Smooth muscle cell (in vitro differentiated cells): ENCODE data around the gene RIMS3. TPM values are rescaled to one million over a fixed set of nuclear protein-coding genes. Genes with fewer than 3 reads are reported as not detected.

Experiments
- DNase-seq: peaks from one replicate; lab custom pipeline; 2025; ENCODE audit not compliant: unreplicated experiment; lab: John Stamatoyannopoulos, UW
- H2AFZ ChIP-seq: fragments of 200-600 bp; sonication (generic); 2 replicates; pipeline ENCODE4 v1.6.0; 2016; ENCODE audit warnings: antibody characterized with exemption, low read depth, mild to moderate bottlenecking
- H3F3A ChIP-seq: fragments of 200-600 bp; sonication (generic); 2 replicates; pipeline ENCODE4 v1.6.0; 2017; ENCODE audit warnings: antibody characterized with exemption, low read depth
- H3K27ac ChIP-seq: fragments of 200-600 bp; sonication (generic); 2 replicates; pipeline ENCODE4 v1.5.1; 2016; ENCODE audit warnings: low read depth, mild to moderate bottlenecking
- H3K27me3 ChIP-seq: fragments of 200-600 bp; sonication (generic); 2 replicates; pipeline ENCODE4 v1.6.1; 2016; ENCODE audit warnings: low read depth, mild to moderate bottlenecking
- H3K36me3 ChIP-seq: fragments of 200-600 bp; sonication (generic); 2 replicates; pipeline ENCODE4 v1.5.1; 2016; ENCODE audit warnings: low read depth
- H3K4me1 ChIP-seq: fragments of 200-600 bp; sonication (generic); 2 replicates; pipeline ENCODE4 v1.5.1; 2016; ENCODE audit warnings: low read depth
- H3K4me2 ChIP-seq: fragments of 200-600 bp; sonication (generic); 2 replicates; pipeline ENCODE4 v1.6.0; 2016; ENCODE audit warnings: mild to moderate bottlenecking
- H3K4me3 ChIP-seq: fragments of 200-600 bp; sonication (generic); 2 replicates; pipeline ENCODE4 v1.5.1; 2016; ENCODE audit warnings: mild to moderate bottlenecking
- H3K79me2 ChIP-seq: fragments of 200-600 bp; sonication (generic); 2 replicates; pipeline ENCODE4 v1.6.0; 2016; ENCODE audit warnings: low read depth, mild to moderate bottlenecking
- H3K9ac ChIP-seq: fragments of 200-600 bp; sonication (generic); 2 replicates; pipeline ENCODE4 v1.6.0; 2016; ENCODE audit warnings: low read depth
- H3K9me3 ChIP-seq: fragments of 200-600 bp; sonication (generic); replicated peaks from 2 replicates; pipeline ENCODE4 v1.5.1; 2016; ENCODE audit warnings: low read depth
- H4K20me1 ChIP-seq: fragments of 200-600 bp; sonication (generic); 2 replicates; pipeline ENCODE4 v1.6.0; 2016; ENCODE audit warnings: low read depth
- CTCF ChIP-seq: fragments of 200-600 bp; sonication (generic); IDR thresholded peaks from 2 replicates; pipeline ENCODE4 v1.5.1; 2017; ENCODE audit warnings: borderline replicate concordance, mild to moderate bottlenecking, antibody characterized with exemption; ENCODE audit not compliant: insufficient read depth, poor library complexity, severe bottlenecking
- WGBS: methylation state at CpG from one replicate; pipeline ENCODE4 v1.1.7; 2016; ENCODE audit warnings: low lambda C conversion rate; 5-methylcytosine and 5-hydroxymethylcytosine counted together
- polyA plus RNA-seq: library from polyadenylated mRNA; unstranded; fragments of >200 nt; fragmentation: Nextera tagmentation; extraction: Ambion mirVana; gene quantifications from 2 replicates; pipeline ENCODE4 v1.2.1, GENCODE V29; 2016
- total RNA-seq: library from RNA; depleted of rRNA; stranded (reverse); fragments of >200 nt; gene quantifications from 2 replicates; pipeline ENCODE4 v1.2.3, GENCODE V29; 2014

The RIMS3 gene
- total and polyA plus RNA-seq, 2 experiments from 2014 or later, result 0.33 to 2.6 TPM

- H3K4me3 ChIP-seq, result no peak overlapping the region
- no peak overlapping the region for H3K27ac ChIP-seq
- no peaks in the 10 kb centered on the region for H4K20me1 ChIP-seq
- H3K27me3 ChIP-seq, result peaks cover 6% of the 10 kb centered on the region
- no peak overlapping the region for H3K4me2 ChIP-seq
- H3K9me3 ChIP-seq, result no peaks in the 10 kb centered on the region
- no peak for TF ChIP-seq CTCF
- H3K4me1 ChIP-seq, result no peaks in the 10 kb centered on the region
- H3F3A ChIP-seq, result no peaks in the 10 kb centered on the region
- no peak for DNase-seq
- H3K9ac ChIP-seq, result no peak overlapping the region
- no peaks in the 10 kb centered on the region for H3K79me2 ChIP-seq
- H2AFZ ChIP-seq, result no peak overlapping the region
- no peaks in the 10 kb centered on the region for H3K36me3 ChIP-seq
- 72% methylated on average over 1 of the region's 1 CpG for whole genome bisulfite sequencing
These were observed 57.6 kb downstream of the RIMS3 start for GRCh38 chr1:40607921-40608320.

- Histone ChIP-seq H3K9ac (no peak overlapping the region), H3K27me3 (peaks cover 6% of the 10 kb centered on the region), H3K4me3 (no peak overlapping the region), H3K9me3 (no peaks in the 10 kb centered on the region), H3F3A (no peaks in the 10 kb centered on the region), H2AFZ (no peak overlapping the region), H3K4me2 (no peak overlapping the region), H4K20me1 (no peaks in the 10 kb centered on the region), H3K4me1 (no peaks in the 10 kb centered on the region), H3K27ac (no peak overlapping the region), H3K79me2 (no peaks in the 10 kb centered on the region), H3K36me3 (no peaks in the 10 kb centered on the region)
- WGBS, result 64% methylated on average over 2 of the region's 2 CpGs
- no peak for DNase-seq
- TF ChIP-seq CTCF, result no peak
These were observed 58.5 kb downstream of the RIMS3 start for GRCh38 chr1:40606978-40607377.

- TF ChIP-seq CTCF, result no peak
- no peak overlapping the region for H3K4me2 ChIP-seq
- no peaks in the 10 kb centered on the region for H3K9me3 ChIP-seq
- H3K27ac ChIP-seq, result no peak overlapping the region
- H3F3A ChIP-seq, result no peaks in the 10 kb centered on the region
- H3K79me2 ChIP-seq, result no peaks in the 10 kb centered on the region
- H3K9ac ChIP-seq, result no peak overlapping the region
- H3K27me3 ChIP-seq, result peaks cover 6% of the 10 kb centered on the region
- no peaks in the 10 kb centered on the region for H3K4me1 ChIP-seq
- no peak overlapping the region for H3K4me3 ChIP-seq
- 42% methylated on average over 3 of the region's 3 CpGs for WGBS
- no peaks in the 10 kb centered on the region for H4K20me1 ChIP-seq
- H3K36me3 ChIP-seq, result no peaks in the 10 kb centered on the region
- DNase-seq, result no peak
- H2AFZ ChIP-seq, result no peak overlapping the region
These were observed 59.3 kb downstream of the RIMS3 start for GRCh38 chr1:40606194-40606593.

GRCh38 chr1:40599926-40600325, 65.6 kb downstream of the RIMS3 start:
- H3K4me3 ChIP-seq, result no peak overlapping the region
- H3K79me2 ChIP-seq, result no peaks in the 10 kb centered on the region
- H3K9me3 ChIP-seq, result no peaks in the 10 kb centered on the region
- H2AFZ ChIP-seq, result no peak overlapping the region
- no peak for DNase-seq
- H4K20me1 ChIP-seq, result no peaks in the 10 kb centered on the region
- 94% methylated on average over 1 of the region's 1 CpG for WGBS
- no peak for TF ChIP-seq CTCF
- H3K27me3 ChIP-seq, result peaks cover 22% of the 10 kb centered on the region
- H3K9ac ChIP-seq, result no peak overlapping the region
- H3K36me3 ChIP-seq, result no peaks in the 10 kb centered on the region
- H3K4me2 ChIP-seq, result no peak overlapping the region
- H3K4me1 ChIP-seq, result no peaks in the 10 kb centered on the region
- H3F3A ChIP-seq, result no peaks in the 10 kb centered on the region
- H3K27ac ChIP-seq, result no peak overlapping the region
